Left lung (tissue), 10 donors: ENCODE data around the gene STRIT1. TPM values are rescaled to one million over a fixed set of nuclear protein-coding genes. Genes with fewer than 3 reads are reported as not detected.

Experiments
- ATAC-seq: fragments of 200-7000 bp; cut with Tn5 transposase; one replicate; pipeline ENCODE4 v1.9.1; 2020; ENCODE audit warnings: moderate library complexity
- DNase-seq, 4 donors: peaks; one replicate each; pipeline ENCODE4 v3.0.0-alpha.2; 2013 to 2020
- H3K27ac ChIP-seq, 2 donors: fragments of 200-600 bp; sonication (generic) in 1 of 2; one replicate each; pipeline versions ENCODE4 v1.5.0 to v1.8.0; 2020 to 2021
- H3K27me3 ChIP-seq, 2 donors: fragments of 200-600 bp; sonication (generic) in 1 of 2; one replicate each; pipeline versions ENCODE4 v1.5.0 to v1.8.0; 2020 to 2021
- H3K36me3 ChIP-seq, 2 donors: fragments of 200-600 bp; sonication (generic) in 1 of 2; one replicate each; pipeline versions ENCODE4 v1.5.0 to v1.8.0; 2020 to 2021
- H3K4me1 ChIP-seq, 2 donors: fragments of 200-600 bp; one replicate each; pipeline ENCODE4 v1.8.0; 2021
- H3K4me3 ChIP-seq, 2 donors: fragments of 200-600 bp; sonication (generic) in 1 of 2; one replicate each; pipeline versions ENCODE4 v1.5.0 to v1.8.0; 2020 to 2021; ENCODE audit warnings: mild to moderate bottlenecking in 1 of 2
- H3K9me3 ChIP-seq, 2 donors: fragments of 200-600 bp; sonication (generic) in 1 of 2; one replicate each; pipeline versions ENCODE4 v1.5.0 to v1.8.0; 2020 to 2021
- intact Hi-C, 2 donors: fragments of 100-400 bp; cut with DNase I; formaldehyde crosslinking; loops; one replicate each; pipeline versions ENCODE4 v1.11.2 to v1.14.2; 2022
- polyA plus RNA-seq, 6 donors: library from polyadenylated mRNA; unstranded; fragments of 120-200 nt; gene quantifications; one replicate each; pipeline ENCODE4 v1.2.1, GENCODE V29; 2013; ENCODE audit not compliant: insufficient read length in 6 of 6
- total RNA-seq, 2 donors: library from RNA; stranded (reverse); fragmentation: NEBNext Ultra II Directional; extraction: Animal tissue kit (Norgen Biotek cat#: 25700); gene quantifications; one replicate each; pipeline ENCODE4 v1.2.1, GENCODE V29; 2021
- TF ChIP-seq, protein P1 (sequence below), 2 donors: fragments of 200-600 bp; sonication (generic) in 1 of 2; IDR thresholded peaks; one replicate each; pipeline versions ENCODE4 v1.5.0 to v1.8.0; 2021; ENCODE audit warnings: antibody characterized with exemption in 2 of 2
- donor health status: DM: no; HTN: yes; CAD: no.
- donor health status: DM: no; HTN: no; CAD: no.

Gene STRIT1
- total and polyA plus RNA-seq, 8 donors: 0.17 to 0.24 (median 0.20) TPM; not detected in 5

DNA sequence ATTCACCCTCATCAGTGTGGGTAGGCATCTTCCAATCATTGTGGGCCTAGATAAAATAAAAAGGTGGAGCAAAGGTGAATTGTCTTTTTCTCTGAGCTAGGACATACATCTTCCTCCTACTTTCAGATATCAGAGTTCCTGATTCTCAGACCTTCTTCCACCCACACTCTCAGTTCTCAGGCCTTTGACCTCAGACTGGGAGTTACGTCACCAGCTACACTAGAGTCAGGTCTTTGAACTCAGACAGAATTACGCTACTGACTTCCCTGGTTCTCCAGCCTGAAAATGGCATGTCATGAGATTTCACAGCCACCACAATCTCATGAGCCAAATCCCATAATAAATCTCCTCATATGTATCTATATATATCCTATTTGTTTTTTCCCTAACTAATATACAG, 39.0 kb downstream of the STRIT1 start:
- no peak for DNase-seq
- no peak overlapping the region for H3K4me3 ChIP-seq
- intact Hi-C loops: no loop called here
- H3K27ac ChIP-seq: no peak overlapping the region
- TF ChIP-seq, protein P1, sequence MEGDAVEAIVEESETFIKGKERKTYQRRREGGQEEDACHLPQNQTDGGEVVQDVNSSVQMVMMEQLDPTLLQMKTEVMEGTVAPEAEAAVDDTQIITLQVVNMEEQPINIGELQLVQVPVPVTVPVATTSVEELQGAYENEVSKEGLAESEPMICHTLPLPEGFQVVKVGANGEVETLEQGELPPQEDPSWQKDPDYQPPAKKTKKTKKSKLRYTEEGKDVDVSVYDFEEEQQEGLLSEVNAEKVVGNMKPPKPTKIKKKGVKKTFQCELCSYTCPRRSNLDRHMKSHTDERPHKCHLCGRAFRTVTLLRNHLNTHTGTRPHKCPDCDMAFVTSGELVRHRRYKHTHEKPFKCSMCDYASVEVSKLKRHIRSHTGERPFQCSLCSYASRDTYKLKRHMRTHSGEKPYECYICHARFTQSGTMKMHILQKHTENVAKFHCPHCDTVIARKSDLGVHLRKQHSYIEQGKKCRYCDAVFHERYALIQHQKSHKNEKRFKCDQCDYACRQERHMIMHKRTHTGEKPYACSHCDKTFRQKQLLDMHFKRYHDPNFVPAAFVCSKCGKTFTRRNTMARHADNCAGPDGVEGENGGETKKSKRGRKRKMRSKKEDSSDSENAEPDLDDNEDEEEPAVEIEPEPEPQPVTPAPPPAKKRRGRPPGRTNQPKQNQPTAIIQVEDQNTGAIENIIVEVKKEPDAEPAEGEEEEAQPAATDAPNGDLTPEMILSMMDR (IDR thresholded peaks at IDR 0.05): no peak
- H3K36me3 ChIP-seq: no peaks in the 10 kb centered on the region
- H3K4me1 ChIP-seq: no peaks in the 10 kb centered on the region
- H3K9me3 ChIP-seq: no peaks in the 10 kb centered on the region
- H3K27me3 ChIP-seq: no peaks in the 10 kb centered on the region
- ATAC-seq: no peak

- Histone ChIP-seq H3K36me3 (no peaks in the 10 kb centered on the region), H3K9me3 (peaks cover 0 to 8% of the 10 kb centered on the region in 2 donors), H3K4me3 (no peak overlapping the region), H3K4me1 (no peaks in the 10 kb centered on the region), H3K27me3 (no peaks in the 10 kb centered on the region), H3K27ac (no peak overlapping the region)
- no peak for ATAC-seq
- DNase-seq: no peak
- intact Hi-C loops: no loop called here
- TF ChIP-seq, protein P1 (IDR thresholded peaks at IDR 0.05): no peak
Observed at GRCh38 chr3:155252535-155252934, 40.9 kb downstream of the STRIT1 start.

DNA sequence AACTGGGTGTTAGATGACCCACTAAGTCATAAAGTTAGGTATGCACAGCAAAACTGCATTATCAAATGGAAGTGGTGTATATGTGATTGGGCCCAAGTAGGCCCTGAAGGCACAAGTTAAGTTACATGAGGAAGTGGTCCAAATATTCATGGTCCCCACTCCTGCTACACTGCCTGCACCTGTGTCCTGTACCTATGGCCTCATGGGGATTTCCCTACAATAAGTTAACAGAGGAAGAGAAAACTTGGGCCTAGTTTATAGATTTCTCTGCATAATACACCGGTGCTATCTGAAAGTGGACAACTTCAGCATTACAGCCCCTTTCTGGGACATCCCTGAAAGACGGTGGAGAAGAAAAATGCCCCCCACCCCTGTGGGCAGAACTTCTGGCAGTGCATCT, 41.5 kb downstream of the STRIT1 start:
- no peak overlapping the region for H3K27ac ChIP-seq
- H3K27me3 ChIP-seq: no peaks in the 10 kb centered on the region
- H3K4me3 ChIP-seq: no peak overlapping the region
- no peak for DNase-seq
- no peak for ATAC-seq
- TF ChIP-seq, protein P1 (IDR thresholded peaks at IDR 0.05): no peak
- no peaks in the 10 kb centered on the region for H3K36me3 ChIP-seq
- H3K9me3 ChIP-seq: peaks cover 0 to 8% of the 10 kb centered on the region in 2 donors
- H3K4me1 ChIP-seq: no peaks in the 10 kb centered on the region
- intact Hi-C loops: no loop called here

DNA sequence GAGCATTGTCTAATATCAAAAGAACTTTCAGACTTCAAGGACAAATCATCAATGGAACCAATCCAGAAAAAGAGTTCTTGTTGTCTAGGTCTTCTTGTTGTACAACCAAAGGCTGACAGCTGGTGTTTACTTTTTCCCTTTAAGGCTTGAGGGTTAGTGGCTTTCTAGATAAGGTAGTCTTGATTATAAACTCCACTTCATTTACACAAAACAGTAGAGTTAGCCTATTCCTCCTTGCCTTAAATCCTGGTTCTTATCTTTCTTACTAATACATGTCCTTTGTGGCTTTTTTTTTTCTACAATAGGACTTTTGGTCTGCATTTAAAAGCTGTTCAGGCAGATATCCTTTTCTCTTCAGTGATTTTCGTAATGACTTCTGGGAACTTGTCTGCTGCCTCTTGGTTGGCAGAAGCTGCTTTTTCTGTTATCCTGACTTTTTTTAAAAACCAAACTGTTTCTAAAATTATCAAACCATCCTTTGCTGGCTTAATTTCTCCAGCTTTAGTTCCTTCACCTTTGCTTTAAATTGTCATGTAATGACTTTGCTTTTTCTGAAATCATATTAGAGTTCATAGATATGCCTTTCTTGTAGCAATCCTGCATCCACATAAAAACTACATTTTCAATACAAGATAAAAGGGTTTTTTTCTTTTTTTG, 44.8 kb downstream of the STRIT1 start:
- ATAC-seq: no peak
- no peaks in the 10 kb centered on the region for H3K27me3 ChIP-seq
- H3K9me3 ChIP-seq: peaks cover 0 to 8% of the 10 kb centered on the region in 2 donors
- no peak overlapping the region for H3K27ac ChIP-seq
- no peak for DNase-seq
- H3K4me1 ChIP-seq: no peaks in the 10 kb centered on the region
- no peaks in the 10 kb centered on the region for H3K36me3 ChIP-seq
- TF ChIP-seq, protein P1 (IDR thresholded peaks at IDR 0.05): no peak
- H3K4me3 ChIP-seq: no peak overlapping the region
- intact Hi-C loops: no loop called here

- Histone ChIP-seq H3K4me3 (no peak overlapping the region), H3K4me1 (no peaks in the 10 kb centered on the region), H3K9me3 (peaks cover 0 to 8% of the 10 kb centered on the region in 2 donors), H3K36me3 (no peaks in the 10 kb centered on the region), H3K27ac (no peak overlapping the region), H3K27me3 (no peaks in the 10 kb centered on the region)
- DNase-seq: no peak
- ATAC-seq: no peak
- intact Hi-C loops: no loop called here
- TF ChIP-seq, protein P1 (IDR thresholded peaks at IDR 0.05): no peak
Observed at GRCh38 chr3:155244699-155245098, 48.8 kb downstream of the STRIT1 start.
